ENCODE measurements around the gene ZBTB46. TPM values are rescaled to one million over a fixed set of nuclear protein-coding genes. Genes with fewer than 3 reads are reported as not detected.

Gene ZBTB46
- total and polyA plus RNA-seq, 10 of the 15 experiments (the other 5 are each of a cell fraction or from before 2014, with no cell fraction given): 0.15 to 0.92 (median 0.34) TPM

DNA sequence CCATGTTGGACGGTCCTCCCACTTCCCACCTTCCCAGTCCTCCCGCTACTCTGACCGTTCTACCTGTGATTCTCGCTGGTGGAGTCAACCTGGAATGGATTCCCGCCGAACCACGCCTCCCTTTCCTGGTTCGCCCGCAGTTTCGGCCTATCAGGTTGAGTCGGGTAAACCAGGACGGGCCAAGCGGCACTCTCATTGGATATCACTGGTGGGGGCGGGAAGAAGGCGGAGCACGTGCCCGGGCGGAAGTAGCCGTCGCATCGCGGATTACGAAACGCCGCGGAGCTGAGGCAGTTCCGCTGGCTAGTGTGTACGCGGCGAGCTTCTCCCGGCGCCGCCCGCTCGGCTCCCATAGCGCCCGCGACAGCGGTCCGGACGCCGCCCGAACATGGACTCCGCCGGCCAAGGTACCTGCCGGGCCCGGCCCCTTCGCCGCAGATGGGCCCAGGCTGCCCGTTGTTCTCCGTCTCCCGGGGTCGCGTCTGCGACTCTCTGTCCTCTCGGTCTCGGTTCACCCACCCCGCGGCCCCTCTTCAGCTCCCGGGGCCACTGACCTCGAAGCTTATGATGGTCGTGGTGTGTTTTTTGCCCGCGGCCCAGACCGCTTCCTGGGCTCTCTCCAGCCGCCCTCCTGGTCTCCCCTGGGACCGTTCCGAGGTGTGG is 34.0 kb upstream of the ZBTB46 start, which contains the start of gene TPD52L2 (continued):
- TF ChIP-seq, protein P1, sequence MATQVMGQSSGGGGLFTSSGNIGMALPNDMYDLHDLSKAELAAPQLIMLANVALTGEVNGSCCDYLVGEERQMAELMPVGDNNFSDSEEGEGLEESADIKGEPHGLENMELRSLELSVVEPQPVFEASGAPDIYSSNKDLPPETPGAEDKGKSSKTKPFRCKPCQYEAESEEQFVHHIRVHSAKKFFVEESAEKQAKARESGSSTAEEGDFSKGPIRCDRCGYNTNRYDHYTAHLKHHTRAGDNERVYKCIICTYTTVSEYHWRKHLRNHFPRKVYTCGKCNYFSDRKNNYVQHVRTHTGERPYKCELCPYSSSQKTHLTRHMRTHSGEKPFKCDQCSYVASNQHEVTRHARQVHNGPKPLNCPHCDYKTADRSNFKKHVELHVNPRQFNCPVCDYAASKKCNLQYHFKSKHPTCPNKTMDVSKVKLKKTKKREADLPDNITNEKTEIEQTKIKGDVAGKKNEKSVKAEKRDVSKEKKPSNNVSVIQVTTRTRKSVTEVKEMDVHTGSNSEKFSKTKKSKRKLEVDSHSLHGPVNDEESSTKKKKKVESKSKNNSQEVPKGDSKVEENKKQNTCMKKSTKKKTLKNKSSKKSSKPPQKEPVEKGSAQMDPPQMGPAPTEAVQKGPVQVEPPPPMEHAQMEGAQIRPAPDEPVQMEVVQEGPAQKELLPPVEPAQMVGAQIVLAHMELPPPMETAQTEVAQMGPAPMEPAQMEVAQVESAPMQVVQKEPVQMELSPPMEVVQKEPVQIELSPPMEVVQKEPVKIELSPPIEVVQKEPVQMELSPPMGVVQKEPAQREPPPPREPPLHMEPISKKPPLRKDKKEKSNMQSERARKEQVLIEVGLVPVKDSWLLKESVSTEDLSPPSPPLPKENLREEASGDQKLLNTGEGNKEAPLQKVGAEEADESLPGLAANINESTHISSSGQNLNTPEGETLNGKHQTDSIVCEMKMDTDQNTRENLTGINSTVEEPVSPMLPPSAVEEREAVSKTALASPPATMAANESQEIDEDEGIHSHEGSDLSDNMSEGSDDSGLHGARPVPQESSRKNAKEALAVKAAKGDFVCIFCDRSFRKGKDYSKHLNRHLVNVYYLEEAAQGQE (IDR thresholded peaks at IDR 0.05; ENCODE audit: low read depth, low read length): no peak
- TF ChIP-seq MAX (IDR thresholded peaks at IDR 0.05; ENCODE audit: low read depth, low read length) (peak; percentile 98), MLLT1 (IDR thresholded peaks at IDR 0.05) (no peak), RAD51 (IDR thresholded peaks at IDR 0.05) (peak; percentile 94), NR2C1 (IDR thresholded peaks at IDR 0.05) (peak; percentile 82), PAX8 (IDR thresholded peaks at IDR 0.05) (no peak), NFYA (IDR thresholded peaks at IDR 0.05; ENCODE audit: borderline replicate concordance, low read depth, low read length) (peak; percentile 19; the same call in 1 of the 2 replicates), HDGF (IDR thresholded peaks at IDR 0.05) (peak; percentile 68; the same call in 1 of the 2 replicates), JUNB (IDR thresholded peaks at IDR 0.05) (no peak), ZNF384 (IDR thresholded peaks at IDR 0.05; ENCODE audit: borderline replicate concordance, low read depth, low read length) (no peak), NBN (IDR thresholded peaks at IDR 0.05) (no peak; the same call in 1 of the 2 replicates), SMARCA5 (IDR thresholded peaks at IDR 0.05) (no peak; the same call in 1 of the 2 replicates), NR2F1 (conservative IDR thresholded peaks at IDR 0.05) (peak; percentile 9; the same call in 1 of the 2 replicates), HDAC2 (IDR thresholded peaks at IDR 0.05) (no peak), SIX5 (IDR thresholded peaks at IDR 0.05; ENCODE audit: low read depth, low read length, severe bottlenecking) (peak; percentile 50), ZNF24 (IDR thresholded peaks at IDR 0.05) (no peak), SIN3A (IDR thresholded peaks at IDR 0.05; ENCODE audit: low read depth, low read length) (peak; percentile 87), RAD21 (IDR thresholded peaks at IDR 0.05; ENCODE audit: insufficient read depth, low read depth, low read length) (no peak), POLR2A (IDR thresholded peaks at IDR 0.05; ENCODE audit: low read depth, low read length) (peak; percentile 96), NKRF (conservative IDR thresholded peaks at IDR 0.05) (peak; percentile 58), KAT2A (conservative IDR thresholded peaks at IDR 0.05; ENCODE audit: control insufficient read depth, low read depth, low read length) (no peak), TCF3 (IDR thresholded peaks at IDR 0.05; ENCODE audit: borderline replicate concordance, insufficient read depth, low read depth, low read length) (no peak), PAX5 (IDR thresholded peaks at IDR 0.05; ENCODE audit: borderline replicate concordance, low read depth, low read length) (no peak), RFX5 (IDR thresholded peaks at IDR 0.05; ENCODE audit: low read depth, low read length) (peak; percentile 83)
- TF ChIP-seq, protein P2, sequence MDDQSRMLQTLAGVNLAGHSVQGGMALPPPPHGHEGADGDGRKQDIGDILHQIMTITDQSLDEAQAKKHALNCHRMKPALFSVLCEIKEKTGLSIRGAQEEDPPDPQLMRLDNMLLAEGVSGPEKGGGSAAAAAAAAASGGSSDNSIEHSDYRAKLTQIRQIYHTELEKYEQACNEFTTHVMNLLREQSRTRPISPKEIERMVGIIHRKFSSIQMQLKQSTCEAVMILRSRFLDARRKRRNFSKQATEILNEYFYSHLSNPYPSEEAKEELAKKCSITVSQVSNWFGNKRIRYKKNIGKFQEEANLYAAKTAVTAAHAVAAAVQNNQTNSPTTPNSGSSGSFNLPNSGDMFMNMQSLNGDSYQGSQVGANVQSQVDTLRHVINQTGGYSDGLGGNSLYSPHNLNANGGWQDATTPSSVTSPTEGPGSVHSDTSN (IDR thresholded peaks at IDR 0.05; ENCODE audit: insufficient replicate concordance, low read depth, low read length): peak; percentile 4

Data from GM12878 (cell line).